IMR-90 (cell line): ENCODE data around the gene RIC3. TPM values are rescaled to one million over a fixed set of nuclear protein-coding genes. Genes with fewer than 3 reads are reported as not detected.

Experiments used
- ATAC-seq: fragments of 200-7000 bp; cut with Tn5 transposase; 2 replicates; pipeline ENCODE4 v1.9.1; 2020; ENCODE audit warnings: low read depth, mild to moderate bottlenecking, moderate library complexity
- BruUV-seq: library from RNA; stranded (reverse); fragments of 400-500 nt; replicated peaks from 2 replicates; lab custom pipeline; 2021; lab: Mats Ljungman, UMichigan
- CTCF ChIA-PET: fragments of 300-600 bp; formaldehyde crosslinking; extraction: SDS; loops from one replicate; lab custom pipeline; 2021; ENCODE audit warnings: antibody characterized with exemption; lab: Yijun Ruan, JAX
- POLR2A ChIA-PET: fragments of 300-600 bp; sonication (Branson Sonifier 250); formaldehyde crosslinking; loops from one replicate; lab custom pipeline; 2022; ENCODE audit warnings: antibody characterized with exemption; ENCODE audit not compliant: unreplicated experiment; lab: Charles Lee
- DNase-seq: peaks from one replicate; pipeline ENCODE4 v3.0.0; 2013
- H2AFZ ChIP-seq: replicated peaks from 2 replicates; pipeline ENCODE3; 2013; ENCODE audit warnings: low read length, mild to moderate bottlenecking; ENCODE audit not compliant: poor library complexity
- H2AK5ac ChIP-seq: 2 replicates; pipeline ENCODE4 v1.6.1; 2013; ENCODE audit warnings: low read depth, low read length, inconsistent platforms
- H2AK9ac ChIP-seq: replicated peaks from 2 replicates; pipeline ENCODE3; 2013; ENCODE audit warnings: mild to moderate bottlenecking, low read depth, low read length, moderate library complexity; ENCODE audit not compliant: poor library complexity
- H2BK120ac ChIP-seq: 2 replicates; pipeline ENCODE4 v1.6.1; 2013; ENCODE audit warnings: low read depth, low read length, inconsistent platforms
- H2BK15ac ChIP-seq: 3 replicates; pipeline ENCODE4 v1.6.1; 2013; ENCODE audit warnings: low read depth, low read length, inconsistent platforms
- H2BK20ac ChIP-seq: 2 replicates; pipeline ENCODE4 v1.6.1; 2013; ENCODE audit warnings: low read depth, mild to moderate bottlenecking, inconsistent platforms, low read length, moderate library complexity
- H2BK5ac ChIP-seq: 2 replicates; pipeline ENCODE4 v1.6.1; 2013; ENCODE audit warnings: mild to moderate bottlenecking, low read depth, low read length, inconsistent platforms; ENCODE audit not compliant: poor library complexity, severe bottlenecking
- H3K14ac ChIP-seq: replicated peaks from 2 replicates; pipeline ENCODE4 v1.6.1; 2013; ENCODE audit warnings: low read depth, low read length, inconsistent platforms
- H3K18ac ChIP-seq: 2 replicates; pipeline ENCODE4 v1.6.1; 2013; ENCODE audit warnings: low read depth, low read length, control low read depth
- H3K23ac ChIP-seq: 2 replicates; pipeline ENCODE4 v1.6.1; 2013; ENCODE audit warnings: low read depth, low read length, inconsistent platforms
- H3K27ac ChIP-seq: 2 replicates; pipeline ENCODE4 v1.5.1; 2013; ENCODE audit warnings: mild to moderate bottlenecking, control low read depth, low read length; ENCODE audit not compliant: insufficient read depth
- H3K27me3 ChIP-seq: 2 replicates; pipeline ENCODE4 v1.6.1; 2013; ENCODE audit warnings: low read length; ENCODE audit not compliant: control insufficient read depth, insufficient read depth
- H3K36me3 ChIP-seq: 2 replicates; pipeline ENCODE4 v1.6.1; 2013; ENCODE audit warnings: low read length, mixed read lengths; ENCODE audit not compliant: control insufficient read depth, insufficient read depth
- H3K4ac ChIP-seq: 2 replicates; pipeline ENCODE4 v1.6.1; 2013; ENCODE audit warnings: low read depth, low read length, inconsistent platforms
- H3K4me1 ChIP-seq: 2 replicates; pipeline ENCODE4 v1.6.1; 2013; ENCODE audit warnings: low read length, mixed read lengths; ENCODE audit not compliant: control insufficient read depth, insufficient read depth
- H3K4me2 ChIP-seq: 2 replicates; pipeline ENCODE4 v1.6.1; 2013; ENCODE audit warnings: low read depth, mild to moderate bottlenecking, control low read depth, low read length, moderate library complexity
- H3K4me3 ChIP-seq: 2 replicates; pipeline ENCODE4 v1.5.1; 2013; ENCODE audit warnings: low read depth, mild to moderate bottlenecking, control low read depth, low read length, moderate library complexity; ENCODE audit not compliant: insufficient read depth
- H3K56ac ChIP-seq: 2 replicates; pipeline ENCODE4 v1.6.1; 2013; ENCODE audit warnings: low read length, inconsistent platforms; ENCODE audit not compliant: insufficient read depth; ENCODE audit errors: extremely low read depth
- H3K79me1 ChIP-seq, 2 experiments: 2 replicates each; pipeline ENCODE4 v1.6.1; 2013; ENCODE audit warnings: low read length in 2 of 2, inconsistent platforms in 1 of 2, low read depth in 1 of 2
- H3K9ac ChIP-seq: 2 replicates; pipeline ENCODE4 v1.6.1; 2013; ENCODE audit warnings: low read depth, low read length, control low read depth
- H3K9me1 ChIP-seq: 2 replicates; pipeline ENCODE4 v1.6.1; 2013; ENCODE audit warnings: low read length, inconsistent platforms; ENCODE audit not compliant: insufficient read depth
- H3K9me3 ChIP-seq: 2 replicates; pipeline ENCODE4 v1.6.1; 2013; ENCODE audit warnings: low read length; ENCODE audit not compliant: control insufficient read depth, insufficient read depth
- H4K20me1 ChIP-seq: 2 replicates; pipeline ENCODE4 v1.6.1; 2013; ENCODE audit warnings: low read length, inconsistent platforms; ENCODE audit not compliant: insufficient read depth
- H4K5ac ChIP-seq: 2 replicates; pipeline ENCODE4 v1.6.1; 2013; ENCODE audit warnings: mild to moderate bottlenecking, low read depth, low read length, control low read depth
- H4K8ac ChIP-seq, 2 experiments: 2 replicates each; pipeline ENCODE4 v1.6.1; 2013; ENCODE audit warnings: low read depth in 2 of 2, low read length in 2 of 2, control low read depth in 1 of 2, inconsistent platforms in 1 of 2
- H4K91ac ChIP-seq: 2 replicates; pipeline ENCODE4 v1.6.1; 2013; ENCODE audit warnings: low read depth, low read length, inconsistent platforms; ENCODE audit not compliant: insufficient read depth
- CHD1 ChIP-seq: IDR thresholded peaks from 2 replicates; pipeline ENCODE4 v1.6.1; 2012; ENCODE audit warnings: low read depth, low read length, improper control_type of control experiment
- ELK1 ChIP-seq: fragments of 150-350 bp; IDR thresholded peaks from 2 replicates; pipeline ENCODE4 v1.6.1; 2016; ENCODE audit warnings: low read depth, mild to moderate bottlenecking, low read length, moderate library complexity, borderline replicate concordance
- MAZ ChIP-seq: IDR thresholded peaks from 2 replicates; pipeline ENCODE4 v1.6.1; 2012; ENCODE audit warnings: low read depth, mild to moderate bottlenecking, low read length, improper control_type of control experiment, moderate library complexity, borderline replicate concordance
- MXI1 ChIP-seq: IDR thresholded peaks from 2 replicates; pipeline ENCODE4 v1.6.1; 2012; ENCODE audit warnings: low read depth, mild to moderate bottlenecking, low read length, moderate library complexity, borderline replicate concordance
- RAD21 ChIP-seq: IDR thresholded peaks from 2 replicates; pipeline ENCODE4 v1.6.1; 2012; ENCODE audit warnings: low read length, improper control_type of control experiment
- RCOR1 ChIP-seq: IDR thresholded peaks from 2 replicates; pipeline ENCODE4 v1.6.1; 2012; ENCODE audit warnings: mild to moderate bottlenecking, low read length, improper control_type of control experiment; ENCODE audit not compliant: insufficient replicate concordance
- RFX5 ChIP-seq: IDR thresholded peaks from 2 replicates; pipeline ENCODE4 v1.8.0; 2012; ENCODE audit warnings: low read depth, mild to moderate bottlenecking, low read length, moderate library complexity
- USF2 ChIP-seq: fragments of 150-350 bp; IDR thresholded peaks from 2 replicates; pipeline ENCODE4 v1.6.1; 2017; ENCODE audit warnings: mild to moderate bottlenecking, antibody characterized with exemption, low read length, low read depth
- WGBS, 2 experiments: methylation state at CpG; one replicate each; pipeline versions ENCODE4 v1.1.5 to v1.1.7; 2013; ENCODE audit warnings: missing lambda C conversion rate in 2 of 2; ENCODE audit not compliant: insufficient read length in 1 of 2; ENCODE audit errors: extremely low coverage in 2 of 2; 5-methylcytosine and 5-hydroxymethylcytosine counted together
- dilution Hi-C: fragments of 300-500 bp; cut with HindIII; formaldehyde crosslinking; loops from one replicate; pipeline ENCODE4 v1.14.3; 2018; ENCODE audit warnings: low sequenced_read_pairs; ENCODE audit not compliant: unreplicated experiment
- in situ Hi-C: fragments of 300-500 bp; cut with MboI; formaldehyde crosslinking; loops from 3 replicates; pipeline ENCODE4 v1.14.3; 2019; ENCODE audit warnings: low sequenced_read_pairs, inconsistent platforms, mixed read lengths
- intact Hi-C: fragments of 100-400 bp; cut with micrococcal nuclease; formaldehyde crosslinking; loops from 2 replicates; pipeline ENCODE4 v1.10.0; 2022
- polyA plus RNA-seq, 3 experiments: library from polyadenylated mRNA; depleted of rRNA; stranded (reverse); fragments of >200 nt; gene quantifications; 2 replicates each; pipeline ENCODE4 v1.2.3, GENCODE V29; 2012; ENCODE audit warnings: low replicate concordance in 1 of 3
- total RNA-seq: library from RNA; depleted of rRNA; stranded (reverse); fragments of >200 nt; gene quantifications from 2 replicates; pipeline ENCODE4 v1.2.3, GENCODE V29; 2012

RIC3 gene
- total and polyA plus RNA-seq, 2 of the 4 experiments (the other 2 are of a cell fraction): not detected

- dilution Hi-C loops: no loop called here
- H3K36me3 ChIP-seq: peaks cover 31% of the 10 kb centered on the region
- POLR2A ChIA-PET: no interaction called here
Measured at GRCh38 chr11:8098879-8099278, 69.9 kb downstream of the RIC3 start.

More at GRCh38 chr11:8098879-8099278, 69.9 kb downstream of the RIC3 start:
- Histone ChIP-seq H3K27ac (no peak overlapping the region), H4K91ac (no peak overlapping the region), H4K20me1 (no peaks in the 10 kb centered on the region), H3K18ac (no peak overlapping the region), H2AK9ac (no peak overlapping the region), H3K9me1 (no peaks in the 10 kb centered on the region), H4K5ac (no peak overlapping the region), H2BK5ac (peak overlapping the region; percentile 56), H3K23ac (no peak overlapping the region), H3K4me2 (no peak overlapping the region), H2AFZ (peak overlapping the region; percentile 46), H3K27me3 (no peaks in the 10 kb centered on the region), H3K4me3 (no peak overlapping the region), H2BK120ac (no peak overlapping the region), H2AK5ac (peak overlapping the region; percentile 25; the same call in 1 of the 2 replicates), H2BK15ac (no peak overlapping the region), H3K9ac (no peak overlapping the region), H2BK20ac (no peak overlapping the region), H3K14ac (peak overlapping the region; percentile 2; the same call in 1 of the 2 replicates), H3K79me1 (no peaks in the 10 kb centered on the region), H3K4ac (peak overlapping the region; percentile 41; the same call in 1 of the 2 replicates), H3K9me3 (no peaks in the 10 kb centered on the region), H3K4me1 (peaks cover 9% of the 10 kb centered on the region), H4K8ac (peak overlapping the region in 1 of 2 experiments; percentile 42; a peak in 2 of 4 replicates), H3K56ac (no peak overlapping the region)
- ATAC-seq (peak; percentile 53), DNase-seq (peak; percentile 33)
- CTCF ChIA-PET: interaction anchor here (0.7 to 4.1 kb wide), 19 partner anchors 9 to 409 kb away, joined by 3 to 55 read pairs (median 5); partner anchors contain the start of gene EIF3F
- TF ChIP-seq RFX5 (no peak), MAZ (no peak), MXI1 (no peak), USF2 (no peak), CHD1 (no peak), RCOR1 (no peak), ELK1 (no peak), RAD21 (no peak)
- intact Hi-C loops (loop anchor here (1.0 to 10.0 kb wide), 6 partner anchors 66 to 424 kb away; partner anchors contain the start of genes CYB5R2 and LMO1), in situ Hi-C loops (loop anchor here (5.0 to 25.0 kb wide), 4 partner anchors 64 to 412 kb away; no protein-coding TSS in a partner anchor)
- WGBS, 2 experiments: no CpG with 5 or more reads among the region's 6 CpGs
- no TSS peak for BruUV-seq
